Measurements from ENCODE around the gene FILIP1L. TPM values are rescaled to one million over a fixed set of nuclear protein-coding genes. Genes with fewer than 3 reads are reported as not detected.

FILIP1L gene
- total and polyA plus RNA-seq, 2 of the 13 experiments (the other 11 are each of a cell fraction or from before 2014, with no cell fraction given) = 8.1 to 187 TPM

GRCh38 chr3:99817437-99818240 is 296.7 kb downstream of the FILIP1L start, which contains the start of gene CMSS1 (continued):
- TF ChIP-seq ZNF609 (CRISPR knock-in tag; IDR thresholded peaks at IDR 0.05; ENCODE audit: borderline replicate concordance) (0 out of 2 replicates have a peak, but pooled peaks have one; percentile 18), TMF1 (CRISPR knock-in tag; IDR thresholded peaks at IDR 0.05; ENCODE audit: low read depth) (no peak), FOXP1 (IDR thresholded peaks at IDR 0.05) (no peak), FOXP1 (CRISPR knock-in tag; IDR thresholded peaks at IDR 0.05) (no peak), ZNF44 (CRISPR knock-in tag; IDR thresholded peaks at IDR 0.05) (no peak), ZNF562 (CRISPR knock-in tag; IDR thresholded peaks at IDR 0.05; ENCODE audit: borderline replicate concordance) (no peak), ETV6 (CRISPR knock-in tag; conservative IDR thresholded peaks at IDR 0.05) (0 out of 2 replicates have a peak, but pooled peaks have one; percentile 57), MIER3 (CRISPR knock-in tag; IDR thresholded peaks at IDR 0.05; ENCODE audit: borderline replicate concordance) (peak; percentile 62; the same call in 1 of the 2 replicates), NFE2L1 (CRISPR knock-in tag; IDR thresholded peaks at IDR 0.05; ENCODE audit: borderline replicate concordance) (no peak), ZNF850 (CRISPR knock-in tag; conservative IDR thresholded peaks at IDR 0.05) (no peak), ZSCAN30 (CRISPR knock-in tag; IDR thresholded peaks at IDR 0.05) (no peak), ZNF121 (CRISPR knock-in tag; IDR thresholded peaks at IDR 0.05) (no peak), PAXIP1 (CRISPR knock-in tag; conservative IDR thresholded peaks at IDR 0.05) (0 out of 2 replicates have a peak, but pooled peaks have one; percentile 33), KLF15 (CRISPR knock-in tag; IDR thresholded peaks at IDR 0.05; ENCODE audit: borderline replicate concordance) (no peak; the same call in 1 of the 2 replicates), DMAP1 (CRISPR knock-in tag; IDR thresholded peaks at IDR 0.05) (peak; percentile 96), ZNF101 (CRISPR knock-in tag; IDR thresholded peaks at IDR 0.05; ENCODE audit: borderline replicate concordance, low read depth) (no peak), PBX3 (CRISPR knock-in tag; IDR thresholded peaks at IDR 0.05; ENCODE audit: borderline replicate concordance) (no peak), ZBTB25 (CRISPR knock-in tag; IDR thresholded peaks at IDR 0.05) (peak; percentile 25; the same call in 1 of the 2 replicates)

All from HepG2 (cell line).